Tibial nerve (tissue), 4 donors: ENCODE results near the gene RUNX1. TPM values are rescaled to one million over a fixed set of nuclear protein-coding genes. Genes with fewer than 3 reads are reported as not detected.
A peak's percentile ranks its signal among the peaks of the same experiment; 100 is the strongest.

ENCODE experiments used
- DNase-seq, 2 donors: peaks; one replicate each; pipeline ENCODE4 v3.0.0-alpha.2; 2019; ENCODE audit warnings: low spot score in 2 of 2
- H3K27ac ChIP-seq, 4 donors: fragments of 200-600 bp; sonication (generic) in 3 of 4; one replicate each; pipeline ENCODE4 v1.5.1; 2017 to 2019; ENCODE audit warnings: mild to moderate bottlenecking in 1 of 4
- H3K27me3 ChIP-seq, 2 donors: fragments of 200-600 bp; sonication (generic) in 1 of 2; one replicate each; pipeline versions ENCODE4 v1.5.1 to v1.6.0; 2017 to 2019
- H3K36me3 ChIP-seq, 3 donors: fragments of 200-600 bp; sonication (generic); one replicate each; pipeline ENCODE4 v1.5.1; 2018 to 2019
- H3K4me1 ChIP-seq, 4 donors: fragments of 200-600 bp; sonication (generic) in 3 of 4; one replicate each; pipeline ENCODE4 v1.5.1; 2017 to 2019
- H3K4me3 ChIP-seq, 4 donors: fragments of 200-600 bp; sonication (generic) in 3 of 4; one replicate each; pipeline ENCODE4 v1.5.1; 2017 to 2019; ENCODE audit warnings: mild to moderate bottlenecking in 1 of 4, moderate library complexity in 1 of 4
- H3K9me3 ChIP-seq, 4 donors: fragments of 200-600 bp; sonication (generic) in 3 of 4; one replicate each; pipeline ENCODE4 v1.5.1; 2017 to 2019
- EP300 ChIP-seq, 2 donors: sonication (generic); formaldehyde crosslinking; IDR thresholded peaks; one replicate each; pipeline ENCODE4 v1.6.1; 2017; ENCODE audit warnings: antibody characterized with exemption in 2 of 2, mild to moderate bottlenecking in 1 of 2
- POLR2A ChIP-seq, 2 donors: fragments of 450-650 bp; IDR thresholded peaks; one replicate each; pipeline ENCODE4 v1.6.1; 2017; ENCODE audit warnings: antibody characterized with exemption in 2 of 2, mild to moderate bottlenecking in 2 of 2, moderate library complexity in 2 of 2
- WGBS, 2 donors: methylation state at CpG; one replicate each; pipeline ENCODE4 v1.1.5; 2018; 5-methylcytosine and 5-hydroxymethylcytosine counted together
- total RNA-seq, 4 donors: library from RNA; depleted of rRNA; stranded (reverse); fragments of >200 nt; gene quantifications; one replicate each; pipeline ENCODE4 v1.1.0, GENCODE V29; 2016
- TF ChIP-seq, protein P1 (sequence below), 5 experiments: fragments of 200-600 bp in 3 of 5; fragments of 450-650 bp in 2 of 5; sonication (generic) in 3 of 5; IDR thresholded peaks; one replicate each; pipeline ENCODE4 v1.5.1; 2016 to 2019; ENCODE audit warnings: antibody characterized with exemption in 5 of 5, mild to moderate bottlenecking in 3 of 5, moderate library complexity in 2 of 5

RUNX1 gene
- total RNA-seq, 4 donors from 2014 or later, result 23.6 to 36.9 (median 26.3) TPM

GRCh38 chr21:34815831-34816705, 233.0 kb downstream of the RUNX1 start:
- no peaks in the 10 kb centered on the region for H3K27me3 ChIP-seq
- peak overlapping the region in 1 of 4 donors; percentile 55 for H3K27ac ChIP-seq
- no peak overlapping the region for H3K4me3 ChIP-seq
- peaks cover 0 to 45% (median 0%) of the 10 kb centered on the region in 3 donors for H3K36me3 ChIP-seq
- WGBS, 2 donors, result 89 to 92% methylated on average over 9 of the region's 9 CpGs
- H3K9me3 ChIP-seq, result no peaks in the 10 kb centered on the region
- peaks cover 0 to 41% (median 5%) of the 10 kb centered on the region in 4 donors for H3K4me1 ChIP-seq
- DNase-seq, result no peak
- TF ChIP-seq POLR2A (IDR thresholded peaks at IDR 0.05) (no peak), EP300 (IDR thresholded peaks at IDR 0.05) (no peak)
- TF ChIP-seq, protein P1, sequence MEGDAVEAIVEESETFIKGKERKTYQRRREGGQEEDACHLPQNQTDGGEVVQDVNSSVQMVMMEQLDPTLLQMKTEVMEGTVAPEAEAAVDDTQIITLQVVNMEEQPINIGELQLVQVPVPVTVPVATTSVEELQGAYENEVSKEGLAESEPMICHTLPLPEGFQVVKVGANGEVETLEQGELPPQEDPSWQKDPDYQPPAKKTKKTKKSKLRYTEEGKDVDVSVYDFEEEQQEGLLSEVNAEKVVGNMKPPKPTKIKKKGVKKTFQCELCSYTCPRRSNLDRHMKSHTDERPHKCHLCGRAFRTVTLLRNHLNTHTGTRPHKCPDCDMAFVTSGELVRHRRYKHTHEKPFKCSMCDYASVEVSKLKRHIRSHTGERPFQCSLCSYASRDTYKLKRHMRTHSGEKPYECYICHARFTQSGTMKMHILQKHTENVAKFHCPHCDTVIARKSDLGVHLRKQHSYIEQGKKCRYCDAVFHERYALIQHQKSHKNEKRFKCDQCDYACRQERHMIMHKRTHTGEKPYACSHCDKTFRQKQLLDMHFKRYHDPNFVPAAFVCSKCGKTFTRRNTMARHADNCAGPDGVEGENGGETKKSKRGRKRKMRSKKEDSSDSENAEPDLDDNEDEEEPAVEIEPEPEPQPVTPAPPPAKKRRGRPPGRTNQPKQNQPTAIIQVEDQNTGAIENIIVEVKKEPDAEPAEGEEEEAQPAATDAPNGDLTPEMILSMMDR (IDR thresholded peaks at IDR 0.05), result no peak

GRCh38 chr21:34814529-34814951, 234.6 kb downstream of the RUNX1 start:
- H3K27ac ChIP-seq, result no peak overlapping the region
- H3K9me3 ChIP-seq, result no peaks in the 10 kb centered on the region
- H3K36me3 ChIP-seq, result peaks cover 0 to 49% (median 0%) of the 10 kb centered on the region in 3 donors
- peaks cover 0 to 34% (median 5%) of the 10 kb centered on the region in 4 donors for H3K4me1 ChIP-seq
- H3K4me3 ChIP-seq, result no peak overlapping the region
- no peak for TF ChIP-seq POLR2A (IDR thresholded peaks at IDR 0.05)
- TF ChIP-seq EP300 (IDR thresholded peaks at IDR 0.05), result no peak
- TF ChIP-seq, protein P1 (IDR thresholded peaks at IDR 0.05), result no peak
- 64 to 66% methylated on average over 6 of the region's 6 CpGs for WGBS, 2 donors
- DNase-seq, result no peak
- no peaks in the 10 kb centered on the region for H3K27me3 ChIP-seq

DNA sequence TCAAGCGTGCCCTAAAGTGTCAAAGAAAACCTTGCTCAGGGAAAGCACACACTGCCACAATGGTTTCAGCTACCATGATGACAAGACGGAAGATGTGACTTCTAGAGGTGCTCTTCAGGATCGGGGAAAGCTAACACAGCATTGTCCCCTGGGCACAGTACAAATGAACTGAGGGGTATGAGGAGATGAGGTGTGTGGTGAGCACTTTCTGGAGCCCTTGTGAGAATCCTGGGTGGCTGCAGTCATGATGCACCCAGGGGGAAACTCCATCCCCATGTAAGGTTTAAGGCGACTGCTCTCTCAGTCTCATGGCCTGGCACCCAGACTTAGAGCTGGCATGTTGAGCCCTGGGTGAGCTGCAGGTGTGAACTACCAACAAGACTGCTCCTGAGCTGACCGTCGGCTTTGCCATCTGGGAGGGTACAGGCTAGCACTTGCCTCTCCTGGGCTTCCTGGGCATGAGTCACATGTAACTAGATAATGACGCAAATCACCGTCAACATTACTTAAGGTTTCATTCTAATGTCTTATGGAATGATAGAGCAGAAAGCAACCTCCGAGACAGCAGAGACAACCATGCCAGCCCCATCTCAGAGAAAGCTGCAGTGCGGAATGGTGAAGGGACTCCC, 235.7 kb downstream of the RUNX1 start:
- TF ChIP-seq EP300 (IDR thresholded peaks at IDR 0.05), result no peak
- TF ChIP-seq, protein P1 (IDR thresholded peaks at IDR 0.05), result no peak
- TF ChIP-seq POLR2A (IDR thresholded peaks at IDR 0.05), result no peak
- H3K4me1 ChIP-seq, result peaks cover 0 to 23% (median 5%) of the 10 kb centered on the region in 4 donors
- H3K9me3 ChIP-seq, result no peaks in the 10 kb centered on the region
- no peak overlapping the region for H3K4me3 ChIP-seq
- DNase-seq, result no peak
- no peaks in the 10 kb centered on the region for H3K27me3 ChIP-seq
- WGBS, 2 donors, result 95 to 97% methylated on average over 10 of the region's 10 CpGs
- no peak overlapping the region for H3K27ac ChIP-seq
- peaks cover 0 to 59% (median 0%) of the 10 kb centered on the region in 3 donors for H3K36me3 ChIP-seq

- TF ChIP-seq, protein P1 (IDR thresholded peaks at IDR 0.05), result no peak
- TF ChIP-seq POLR2A (IDR thresholded peaks at IDR 0.05) (no peak), EP300 (IDR thresholded peaks at IDR 0.05) (no peak)
- peak overlapping the region in 1 of 4 donors; percentile 3 for H3K27ac ChIP-seq
- H3K27me3 ChIP-seq, result no peaks in the 10 kb centered on the region
- 63 to 69% methylated on average over 7 of the region's 7 CpGs for WGBS, 2 donors
- H3K4me3 ChIP-seq, result no peak overlapping the region
- peaks cover 0 to 6% (median 0%) of the 10 kb centered on the region in 4 donors for H3K9me3 ChIP-seq
- H3K4me1 ChIP-seq, result peaks cover 0 to 21% (median 2%) of the 10 kb centered on the region in 4 donors
- H3K36me3 ChIP-seq, result peaks cover 0 to 66% (median 0%) of the 10 kb centered on the region in 3 donors
- DNase-seq, result no peak
Observed at GRCh38 chr21:34812504-34813265, 236.4 kb downstream of the RUNX1 start.
